CD1c-positive myeloid dendritic cell (primary cell): ENCODE results near the gene ZC3H18.

Experiments
- DNase-seq: peaks from one replicate; pipeline ENCODE4 v3.0.0-alpha.2; 2016; ENCODE audit errors: extremely low spot score

The ZC3H18 gene

GRCh38 chr16:88623858-88624257 is 53.7 kb downstream of the ZC3H18 start:
- no peak for DNase-seq

GRCh38 chr16:88624481-88624880 is 54.3 kb downstream of the ZC3H18 start:
- DNase-seq: no peak

DNA sequence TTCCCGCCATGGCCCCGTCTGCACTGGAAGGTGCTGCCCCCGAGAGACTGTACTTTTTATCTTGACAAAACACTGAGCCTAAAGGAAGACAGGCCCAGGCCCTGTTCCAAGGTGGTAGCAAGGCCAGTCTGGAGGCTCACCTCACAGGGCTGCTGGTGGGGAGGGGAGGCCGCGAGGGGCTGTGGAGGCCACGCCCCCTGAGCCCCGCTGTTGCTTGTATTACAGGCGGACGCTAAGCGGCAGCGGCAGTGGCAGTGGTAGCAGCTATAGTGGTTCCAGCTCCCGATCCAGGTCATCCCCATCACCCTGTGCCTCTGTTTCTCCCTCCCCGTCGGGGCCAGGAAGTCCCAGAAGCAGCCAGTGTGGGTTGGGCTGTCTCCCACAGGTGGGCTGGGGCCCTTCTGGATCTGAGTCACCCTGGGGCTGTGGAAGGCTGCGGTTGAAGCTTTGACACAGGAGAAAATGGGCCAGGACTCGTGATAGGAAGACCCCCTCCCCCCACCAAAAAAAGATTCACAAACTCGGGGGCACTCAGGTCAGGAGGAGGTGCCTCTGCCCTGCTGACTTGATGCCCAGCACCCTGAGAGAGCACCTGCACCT is 54.9 kb downstream of the ZC3H18 start:
- DNase-seq: no peak

DNA sequence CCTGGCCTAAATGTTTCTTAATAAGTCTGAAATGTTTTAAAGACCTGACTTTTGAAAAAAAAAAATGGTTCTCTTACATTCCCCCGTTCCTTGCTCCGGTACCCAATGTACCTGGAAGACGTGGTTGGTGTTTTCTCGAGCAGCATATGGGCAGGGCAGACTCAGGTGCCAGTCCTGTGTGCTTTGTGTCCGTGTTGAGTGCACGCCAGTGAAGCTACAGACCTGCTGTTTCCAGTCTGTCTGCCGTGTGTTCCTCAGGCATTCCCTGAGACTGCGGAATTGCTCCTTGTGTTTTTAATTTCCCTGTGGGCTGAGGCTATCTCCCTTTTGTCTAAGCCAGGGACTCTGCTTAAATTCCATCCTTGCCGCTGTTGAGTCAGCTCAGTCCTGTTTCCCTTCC is 56.4 kb downstream of the ZC3H18 start:
- DNase-seq: no peak

DNA sequence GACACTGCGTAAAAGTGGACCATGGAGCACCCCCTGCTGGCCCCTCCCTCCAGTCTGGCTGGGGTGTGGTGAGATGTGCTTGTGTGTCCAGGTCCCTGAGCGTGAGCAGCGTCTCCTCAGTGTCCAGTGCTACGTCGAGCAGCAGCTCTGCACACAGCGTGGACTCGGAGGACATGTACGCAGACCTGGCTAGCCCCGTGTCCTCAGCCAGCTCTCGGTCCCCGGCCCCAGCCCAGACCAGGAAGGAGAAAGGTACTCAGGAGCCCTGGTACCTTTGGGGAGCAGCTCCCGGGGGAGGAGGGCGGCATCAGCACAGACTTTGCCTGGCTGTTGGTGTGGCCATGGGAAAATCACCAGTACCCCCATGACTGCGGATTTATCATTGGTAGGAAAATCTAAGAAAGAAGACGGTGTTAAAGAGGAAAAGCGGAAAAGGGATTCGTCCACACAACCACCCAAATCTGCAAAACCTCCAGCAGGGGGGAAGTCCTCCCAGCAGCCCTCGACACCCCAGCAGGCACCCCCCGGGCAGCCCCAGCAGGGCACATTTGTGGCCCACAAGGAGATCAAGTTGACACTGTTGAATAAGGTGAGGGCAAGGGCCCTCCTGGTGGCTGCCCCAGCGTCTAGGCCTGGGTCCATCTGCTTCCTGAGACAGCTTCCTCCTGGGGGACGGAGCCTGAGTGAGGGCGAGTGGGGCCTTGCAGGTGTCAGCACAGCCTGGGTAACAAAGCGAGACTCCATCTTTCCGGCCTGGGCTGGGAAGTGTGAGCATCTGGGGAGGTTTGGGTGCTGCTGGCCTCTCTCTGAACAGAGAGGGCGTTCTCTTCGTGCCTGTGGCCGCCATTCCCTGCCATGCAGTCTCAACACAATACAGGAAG is 57.6 kb downstream of the ZC3H18 start:
- DNase-seq: no peak

- DNase-seq: no peak
Observed at GRCh38 chr16:88628512-88628974, 58.3 kb downstream of the ZC3H18 start.

GRCh38 chr16:88629835-88630234 is 59.6 kb downstream of the ZC3H18 start:
- no peak for DNase-seq

DNA sequence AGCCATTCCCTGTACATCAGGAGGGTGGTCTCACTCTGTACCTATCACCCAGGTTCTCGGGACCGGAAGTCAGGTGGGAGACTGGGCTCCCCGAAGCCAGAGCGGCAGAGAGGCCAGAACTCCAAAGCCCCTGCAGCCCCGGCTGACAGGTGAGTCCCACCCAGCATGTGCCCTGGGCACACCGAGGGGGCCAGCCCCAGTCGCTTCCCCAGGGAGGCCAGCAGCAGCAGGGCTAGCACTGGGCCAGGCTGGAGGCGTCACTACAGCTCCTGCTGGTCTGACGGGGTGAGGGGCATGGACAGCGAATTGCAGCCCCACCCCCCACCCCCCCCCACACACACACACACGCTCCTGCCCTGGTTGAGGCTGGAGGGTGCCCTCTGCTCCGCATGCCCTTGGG is 60.2 kb downstream of the ZC3H18 start:
- DNase-seq: no peak

- no peak for DNase-seq
Observed at GRCh38 chr16:88630941-88631340, 60.7 kb downstream of the ZC3H18 start.

GRCh38 chr16:88631384-88631783 is 61.2 kb downstream of the ZC3H18 start:
- no peak for DNase-seq

- DNase-seq: no peak
Observed at GRCh38 chr16:88631920-88632586, 61.9 kb downstream of the ZC3H18 start.

DNA sequence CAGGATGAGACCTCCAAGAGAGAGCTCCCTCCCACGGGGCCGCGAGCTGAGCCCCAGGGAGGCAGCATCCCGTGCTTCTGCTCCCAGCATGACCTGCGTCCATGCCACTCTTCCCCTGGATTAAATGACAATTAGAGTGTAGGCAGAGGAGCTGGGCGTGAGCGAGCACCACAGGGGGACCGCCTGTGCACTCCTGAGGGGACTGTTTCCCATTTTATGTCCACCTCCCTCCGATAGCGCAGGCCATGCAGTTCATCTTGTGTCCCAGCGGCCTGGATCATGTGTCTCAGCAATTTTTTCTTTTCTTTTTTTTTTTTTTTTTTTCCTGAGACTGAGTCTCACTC is 62.4 kb downstream of the ZC3H18 start:
- DNase-seq: no peak

- DNase-seq: peak; percentile 66
Observed at GRCh38 chr16:88633684-88634140, 63.5 kb downstream of the ZC3H18 start.

DNA sequence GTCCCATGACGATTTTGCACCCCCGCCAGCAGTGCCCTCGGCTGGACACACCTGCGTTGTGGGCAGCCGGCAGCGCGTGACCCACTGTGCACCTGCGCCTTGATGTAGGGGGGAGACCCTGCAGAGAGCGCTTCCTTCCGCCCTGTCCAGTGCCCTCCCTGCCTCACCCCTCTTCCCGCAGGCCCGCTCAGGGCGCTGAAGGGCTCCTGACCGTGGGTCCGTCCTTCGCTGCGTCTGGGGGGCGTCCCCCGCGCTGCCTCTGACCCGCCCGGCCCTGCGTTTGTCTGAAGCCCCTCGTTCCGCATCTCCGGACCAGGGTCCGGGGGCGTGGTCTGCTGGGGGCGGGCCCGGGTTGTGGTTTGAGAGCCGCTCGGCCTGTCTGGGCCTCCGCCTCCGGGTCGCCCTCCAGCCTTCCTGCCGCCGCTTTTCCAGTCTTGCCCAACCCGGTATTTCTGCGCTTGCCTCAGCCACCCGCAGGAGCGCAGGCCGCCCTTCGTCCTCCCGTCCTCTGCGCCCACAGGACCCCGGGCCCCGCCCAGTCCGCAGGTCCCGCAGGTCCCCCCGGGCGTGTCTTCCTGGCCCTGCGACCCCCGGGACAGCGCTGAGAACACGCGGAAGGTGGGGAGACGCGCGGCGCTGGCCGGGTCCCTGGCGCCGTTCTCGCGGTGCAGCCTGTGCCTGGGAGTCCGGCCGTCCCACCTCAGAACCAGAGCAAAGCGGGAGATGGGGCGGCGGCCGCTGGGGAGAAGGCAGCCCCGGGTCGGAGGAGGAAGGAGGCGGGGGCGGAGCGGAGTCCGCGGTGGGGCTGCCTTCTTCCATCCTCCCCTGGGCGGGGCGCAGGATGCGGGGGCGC is 64.2 kb downstream of the ZC3H18 start:
- peak; percentile 84 for DNase-seq

- no peak for DNase-seq
Observed at GRCh38 chr16:88634994-88635670, 64.9 kb downstream of the ZC3H18 start.

DNA sequence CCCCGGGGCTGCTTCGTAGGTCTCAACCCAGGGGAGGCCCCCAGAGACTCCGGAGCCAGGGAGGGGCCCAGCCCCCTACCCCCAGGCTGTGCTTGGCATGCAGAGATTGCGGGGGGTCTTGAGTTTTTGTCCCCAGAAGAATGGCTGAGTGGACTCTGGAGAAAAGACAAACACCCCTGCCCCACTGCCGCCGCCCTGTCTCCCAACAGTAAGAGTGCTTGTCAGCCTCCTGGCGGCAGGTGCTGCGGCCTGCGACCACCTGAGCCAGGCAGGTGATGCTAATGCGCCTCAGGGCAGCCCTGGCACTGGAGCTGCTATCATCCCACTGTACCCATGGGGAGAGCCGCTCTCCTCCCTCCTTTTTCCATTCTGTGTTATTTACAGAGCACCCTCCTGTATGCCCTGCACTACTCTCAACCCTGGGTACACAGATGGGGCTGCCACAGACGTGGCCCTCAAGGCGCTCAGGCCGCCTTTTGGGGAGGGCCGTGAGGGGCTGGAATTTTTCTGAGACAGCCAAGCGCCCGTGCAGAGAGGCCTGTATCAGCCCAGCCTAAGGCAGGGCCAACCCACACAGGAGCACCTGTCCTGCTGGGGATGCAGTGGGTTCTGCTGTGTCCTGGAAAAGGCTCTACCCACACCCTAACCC is 65.6 kb downstream of the ZC3H18 start:
- no peak for DNase-seq

GRCh38 chr16:88636488-88637265 is 66.5 kb downstream of the ZC3H18 start:
- DNase-seq: no peak

DNA sequence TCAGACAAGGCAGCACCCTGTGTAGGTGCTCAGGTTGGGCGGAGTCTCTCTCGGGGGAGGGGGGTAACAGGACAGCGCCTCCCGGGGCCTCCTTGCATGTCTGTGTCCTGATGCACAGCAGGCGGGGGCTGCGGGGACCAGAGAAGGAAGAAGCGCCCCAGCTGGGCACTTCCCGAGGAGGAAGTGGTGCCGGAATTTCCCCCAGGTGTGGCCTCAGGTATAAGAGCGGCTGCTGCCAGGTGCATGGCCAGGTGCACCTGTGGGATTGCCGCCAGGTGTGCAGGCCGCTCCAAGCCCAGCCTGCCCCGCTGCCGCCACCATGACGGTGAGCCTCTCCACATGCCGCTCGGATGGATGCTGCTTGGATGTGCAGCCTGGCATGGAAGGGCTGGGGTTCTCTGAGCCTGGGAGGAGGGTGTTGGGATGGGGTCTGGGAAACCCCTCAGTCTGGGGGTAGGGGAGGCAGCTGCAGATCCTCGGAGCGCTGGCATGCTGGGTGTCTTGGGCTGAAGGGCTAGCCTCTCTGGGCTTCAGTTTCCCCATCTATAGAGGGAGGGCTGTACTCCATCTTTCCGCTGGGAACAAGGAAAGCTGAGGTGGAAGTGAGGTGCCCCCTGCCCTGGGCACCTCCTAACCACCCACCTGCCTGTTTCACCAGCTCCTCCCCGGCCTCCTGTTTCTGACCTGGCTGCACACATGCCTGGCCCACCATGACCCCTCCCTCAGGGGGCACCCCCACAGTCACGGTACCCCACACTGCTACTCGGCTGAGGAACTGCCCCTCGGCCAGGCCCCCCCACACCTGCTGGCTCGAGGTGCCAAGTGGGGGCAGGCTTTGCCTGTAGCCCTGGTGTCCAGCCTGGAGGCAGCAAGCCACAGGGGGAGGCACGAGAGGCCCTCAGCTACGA is 68.4 kb downstream of the ZC3H18 start, which contains the start of gene IL17C:
Gene IL17C (plus strand): TSS at position 250 of the 908 bp plus-strand sequence. CDS start 70 bp downstream, at position 320.
- no peak for DNase-seq
